NB4 (cell line): Measurements from ENCODE around the gene CBFA2T3.

ENCODE experiments used
- POLR2A ChIP-seq: IDR thresholded peaks from 2 replicates; pipeline ENCODE4 v1.6.1; 2011; ENCODE audit warnings: mild to moderate bottlenecking; ENCODE audit not compliant: insufficient read length; ENCODE audit errors: extremely low read depth
- TF ChIP-seq, protein P1 (sequence below): IDR thresholded peaks from one replicate; pipeline ENCODE4 v1.5.1; 2012; ENCODE audit warnings: low read depth, low read length
- TF ChIP-seq, protein P2 (sequence below): IDR thresholded peaks from 2 replicates; pipeline ENCODE4 v1.6.1; 2011; ENCODE audit warnings: low read depth, low read length

DNA sequence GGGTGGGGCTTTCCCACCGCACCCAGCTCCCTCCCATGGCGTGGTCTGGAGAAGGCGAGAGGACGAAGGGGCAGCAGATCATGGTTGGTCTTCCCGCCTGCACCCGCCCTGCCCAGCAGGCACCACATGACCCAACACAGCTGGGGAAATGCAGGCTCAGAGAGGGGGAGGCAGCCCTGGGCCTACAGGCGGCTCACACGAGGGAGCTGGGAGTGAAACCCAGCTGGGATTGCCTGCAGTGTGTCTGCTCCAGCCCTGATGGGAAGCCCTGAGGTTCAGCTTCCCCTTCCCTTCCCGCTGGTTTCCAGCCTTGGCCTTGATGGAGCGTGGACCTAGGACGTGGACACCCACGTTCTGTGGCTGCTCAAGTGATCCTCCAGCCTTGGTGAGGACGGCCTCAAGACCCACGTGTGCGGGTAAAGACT, 90.6 kb downstream of the CBFA2T3 start:
- TF ChIP-seq POLR2A: no peak
- TF ChIP-seq, protein P1, sequence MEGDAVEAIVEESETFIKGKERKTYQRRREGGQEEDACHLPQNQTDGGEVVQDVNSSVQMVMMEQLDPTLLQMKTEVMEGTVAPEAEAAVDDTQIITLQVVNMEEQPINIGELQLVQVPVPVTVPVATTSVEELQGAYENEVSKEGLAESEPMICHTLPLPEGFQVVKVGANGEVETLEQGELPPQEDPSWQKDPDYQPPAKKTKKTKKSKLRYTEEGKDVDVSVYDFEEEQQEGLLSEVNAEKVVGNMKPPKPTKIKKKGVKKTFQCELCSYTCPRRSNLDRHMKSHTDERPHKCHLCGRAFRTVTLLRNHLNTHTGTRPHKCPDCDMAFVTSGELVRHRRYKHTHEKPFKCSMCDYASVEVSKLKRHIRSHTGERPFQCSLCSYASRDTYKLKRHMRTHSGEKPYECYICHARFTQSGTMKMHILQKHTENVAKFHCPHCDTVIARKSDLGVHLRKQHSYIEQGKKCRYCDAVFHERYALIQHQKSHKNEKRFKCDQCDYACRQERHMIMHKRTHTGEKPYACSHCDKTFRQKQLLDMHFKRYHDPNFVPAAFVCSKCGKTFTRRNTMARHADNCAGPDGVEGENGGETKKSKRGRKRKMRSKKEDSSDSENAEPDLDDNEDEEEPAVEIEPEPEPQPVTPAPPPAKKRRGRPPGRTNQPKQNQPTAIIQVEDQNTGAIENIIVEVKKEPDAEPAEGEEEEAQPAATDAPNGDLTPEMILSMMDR: no peak
- TF ChIP-seq, protein P2, sequence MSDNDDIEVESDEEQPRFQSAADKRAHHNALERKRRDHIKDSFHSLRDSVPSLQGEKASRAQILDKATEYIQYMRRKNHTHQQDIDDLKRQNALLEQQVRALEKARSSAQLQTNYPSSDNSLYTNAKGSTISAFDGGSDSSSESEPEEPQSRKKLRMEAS: no peak
